ENCODE measurements around the gene GSAP.

Gene GSAP

DNA sequence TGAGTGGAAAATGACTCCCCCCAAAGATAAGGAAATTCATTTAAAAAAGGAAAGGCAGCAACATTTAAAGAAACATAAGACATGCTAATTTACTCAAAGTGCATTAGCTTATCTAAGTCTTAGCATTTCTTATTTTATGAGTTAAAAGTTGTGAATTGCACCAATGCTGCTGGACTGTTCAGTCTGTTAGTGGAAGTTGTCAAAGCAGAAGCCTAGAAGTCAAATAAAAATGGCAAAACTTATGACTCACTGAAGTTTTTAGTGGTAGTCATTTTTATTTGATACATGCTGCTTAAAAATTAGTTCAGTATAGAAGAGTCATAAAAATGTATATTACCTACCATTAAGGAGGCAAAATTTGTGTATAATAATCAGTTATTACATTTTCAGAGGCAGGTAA lies 125.7 kb downstream of the GSAP start:
- TF ChIP-seq, protein P1, sequence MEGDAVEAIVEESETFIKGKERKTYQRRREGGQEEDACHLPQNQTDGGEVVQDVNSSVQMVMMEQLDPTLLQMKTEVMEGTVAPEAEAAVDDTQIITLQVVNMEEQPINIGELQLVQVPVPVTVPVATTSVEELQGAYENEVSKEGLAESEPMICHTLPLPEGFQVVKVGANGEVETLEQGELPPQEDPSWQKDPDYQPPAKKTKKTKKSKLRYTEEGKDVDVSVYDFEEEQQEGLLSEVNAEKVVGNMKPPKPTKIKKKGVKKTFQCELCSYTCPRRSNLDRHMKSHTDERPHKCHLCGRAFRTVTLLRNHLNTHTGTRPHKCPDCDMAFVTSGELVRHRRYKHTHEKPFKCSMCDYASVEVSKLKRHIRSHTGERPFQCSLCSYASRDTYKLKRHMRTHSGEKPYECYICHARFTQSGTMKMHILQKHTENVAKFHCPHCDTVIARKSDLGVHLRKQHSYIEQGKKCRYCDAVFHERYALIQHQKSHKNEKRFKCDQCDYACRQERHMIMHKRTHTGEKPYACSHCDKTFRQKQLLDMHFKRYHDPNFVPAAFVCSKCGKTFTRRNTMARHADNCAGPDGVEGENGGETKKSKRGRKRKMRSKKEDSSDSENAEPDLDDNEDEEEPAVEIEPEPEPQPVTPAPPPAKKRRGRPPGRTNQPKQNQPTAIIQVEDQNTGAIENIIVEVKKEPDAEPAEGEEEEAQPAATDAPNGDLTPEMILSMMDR (IDR thresholded peaks at IDR 0.05; ENCODE audit: borderline replicate concordance, insufficient read depth, low read depth, low read length) = no peak

DNA sequence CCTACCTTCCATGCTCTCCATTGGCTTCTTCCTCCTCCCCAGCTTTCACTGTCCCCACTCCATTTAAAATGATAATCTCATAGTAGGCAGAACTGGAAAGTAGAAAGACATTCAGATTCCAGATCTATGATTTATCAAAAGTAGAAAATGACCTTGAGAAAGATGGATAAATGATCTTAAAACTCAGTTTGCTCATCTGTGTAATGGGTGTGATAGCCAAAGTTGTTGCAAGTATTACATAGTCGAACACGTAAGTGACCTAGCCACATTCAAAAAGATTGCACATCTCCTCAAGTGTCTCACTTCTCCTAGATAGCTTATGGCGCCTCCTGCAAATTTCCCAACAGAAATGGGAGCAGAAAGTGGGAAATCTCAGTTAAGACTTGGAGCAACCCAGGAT lies 126.8 kb downstream of the GSAP start:
- TF ChIP-seq, protein P1 (IDR thresholded peaks at IDR 0.05; ENCODE audit: borderline replicate concordance, insufficient read depth, low read depth, low read length) = no peak

More for the DNA sequence above, 125.7 kb downstream of the GSAP start:
- H3K4me3 ChIP-seq (ENCODE audit: low read depth, low read length) = no peak overlapping the region

DNA sequence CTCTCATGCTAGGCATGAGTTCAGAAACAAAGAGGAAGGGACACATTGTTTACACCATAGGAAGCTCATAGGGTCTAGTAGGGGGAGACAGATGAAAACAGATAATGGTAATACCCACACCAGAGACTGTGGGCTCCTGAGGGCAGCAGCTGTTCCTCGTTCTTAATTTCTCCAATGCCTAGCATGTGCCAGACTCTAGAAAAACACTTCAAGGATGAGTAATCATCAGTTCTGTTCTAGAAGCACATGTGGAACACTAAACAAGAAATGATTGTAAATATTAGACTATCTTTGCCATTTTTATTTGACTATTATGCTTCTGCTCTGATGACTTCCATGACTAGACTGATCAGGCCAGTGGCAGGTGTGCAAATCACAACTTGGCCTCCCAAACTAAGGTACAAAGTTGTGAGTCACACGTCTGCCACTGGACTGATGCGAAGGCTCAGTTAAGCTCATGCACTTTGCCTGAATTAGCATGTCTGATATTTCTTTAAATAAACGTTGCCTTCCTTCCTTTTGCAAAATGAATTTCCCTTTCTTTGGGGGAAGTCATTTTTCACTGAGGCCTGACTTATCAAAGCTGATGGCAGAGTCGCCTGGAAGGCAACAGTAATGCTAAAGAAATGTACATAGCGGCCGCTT lies 127.4 kb downstream of the GSAP start:
- TF ChIP-seq, protein P1 (IDR thresholded peaks at IDR 0.05; ENCODE audit: borderline replicate concordance, insufficient read depth, low read depth, low read length) = no peak
- no peak overlapping the region for H3K4me3 ChIP-seq (ENCODE audit: low read depth, low read length)

More for the DNA sequence above, 126.8 kb downstream of the GSAP start:
- no peak overlapping the region for H3K4me3 ChIP-seq (ENCODE audit: low read depth, low read length)

DNA sequence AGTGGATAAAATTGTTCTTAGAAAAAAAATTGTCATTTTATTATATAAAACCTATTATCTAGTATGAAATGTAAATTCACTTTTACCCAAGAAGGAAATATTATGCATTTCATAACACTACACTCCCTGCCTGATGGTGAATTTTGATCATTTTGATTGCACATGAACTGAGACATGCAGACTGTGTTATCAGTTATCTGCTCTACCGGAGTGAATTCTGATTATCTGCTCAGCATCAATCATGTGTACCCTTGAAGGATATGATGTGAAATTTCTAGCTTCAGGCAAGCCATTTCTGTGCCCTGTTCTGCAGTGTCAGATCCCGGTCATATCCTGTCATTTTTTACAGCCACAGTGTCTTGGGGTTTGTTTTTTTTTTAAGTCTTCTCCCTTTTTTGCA lies 131.5 kb downstream of the GSAP start:
- TF ChIP-seq, protein P1 (IDR thresholded peaks at IDR 0.05; ENCODE audit: borderline replicate concordance, insufficient read depth, low read depth, low read length) = no peak
- no peak overlapping the region for H3K4me3 ChIP-seq (ENCODE audit: low read depth, low read length)

DNA sequence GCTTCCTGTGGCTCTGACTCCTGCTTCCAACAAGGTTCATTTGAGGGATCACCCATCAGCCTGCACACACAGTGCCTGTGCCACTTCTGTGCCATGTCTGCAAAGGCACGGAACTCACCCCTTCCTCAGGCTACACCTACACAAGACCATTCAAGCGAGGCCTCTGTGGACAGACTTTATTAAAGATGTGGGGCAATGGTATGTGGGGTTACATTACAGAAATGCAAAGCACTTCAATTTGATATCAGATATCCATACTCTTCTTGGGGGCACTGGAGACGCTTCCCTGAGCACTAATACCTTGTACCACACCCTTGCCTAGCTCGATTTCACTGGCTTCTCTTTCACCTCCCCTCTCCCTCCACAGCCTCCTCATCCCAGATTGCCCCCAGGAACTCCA lies 132.1 kb downstream of the GSAP start:
- TF ChIP-seq, protein P1 (IDR thresholded peaks at IDR 0.05; ENCODE audit: borderline replicate concordance, insufficient read depth, low read depth, low read length) = no peak
- H3K4me3 ChIP-seq (ENCODE audit: low read depth, low read length) = no peak overlapping the region

DNA sequence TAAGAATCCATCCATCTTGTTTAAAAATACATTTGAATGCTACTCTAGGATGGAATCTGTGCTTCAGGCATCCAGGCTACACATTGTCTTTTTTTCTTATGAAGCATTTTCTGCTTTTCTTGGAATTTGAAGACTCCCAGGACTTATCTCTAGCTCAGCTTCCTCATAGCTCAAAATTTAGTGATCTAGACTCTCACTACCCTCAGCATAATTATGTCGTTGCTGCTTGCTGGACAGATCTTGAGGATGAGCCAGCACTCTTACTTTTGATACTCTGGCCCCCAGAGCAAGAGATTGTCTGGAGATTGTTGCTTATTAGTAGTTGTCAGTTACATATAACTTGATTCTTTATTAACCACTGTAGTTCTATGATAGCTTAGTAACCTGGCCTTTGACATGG lies 133.3 kb downstream of the GSAP start:
- TF ChIP-seq, protein P1 (IDR thresholded peaks at IDR 0.05; ENCODE audit: borderline replicate concordance, insufficient read depth, low read depth, low read length) = no peak
- H3K4me3 ChIP-seq (ENCODE audit: low read depth, low read length) = no peak overlapping the region

DNA sequence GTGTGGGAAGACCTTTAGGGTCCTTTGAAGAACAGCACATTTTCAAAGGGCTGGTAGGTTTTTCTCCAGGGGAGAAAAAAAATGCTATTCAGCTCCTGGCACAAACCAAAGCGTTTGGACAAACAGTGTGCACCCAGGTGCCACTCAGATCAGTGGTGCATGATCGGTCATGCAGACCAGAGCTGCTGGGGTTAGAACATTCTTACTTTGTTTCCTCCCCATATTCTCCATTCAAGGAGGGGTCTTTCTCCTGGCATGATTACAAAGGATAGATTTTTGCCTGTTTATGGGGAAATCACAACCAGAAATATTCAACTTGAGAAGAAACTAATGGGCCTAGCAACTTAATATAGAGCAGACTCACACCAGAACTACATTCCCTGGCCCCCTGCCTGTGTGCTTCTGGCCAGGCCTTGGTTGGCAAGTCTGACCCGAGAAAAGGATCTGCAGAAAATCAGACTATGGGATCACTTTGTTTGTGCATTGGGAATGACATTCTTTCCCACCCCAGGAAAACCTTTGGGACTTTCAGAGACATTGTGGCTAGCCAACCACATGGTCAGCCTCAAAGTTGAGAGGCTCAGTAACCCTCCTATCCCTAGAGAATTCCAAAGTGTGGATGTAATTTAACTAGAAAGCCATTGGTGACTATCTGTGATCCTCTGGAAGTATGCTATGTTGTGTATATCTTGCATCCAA lies 134.2 kb downstream of the GSAP start:
- no peak overlapping the region for H3K4me3 ChIP-seq (ENCODE audit: low read depth, low read length)
- TF ChIP-seq, protein P1 (IDR thresholded peaks at IDR 0.05; ENCODE audit: borderline replicate concordance, insufficient read depth, low read depth, low read length) = no peak

Measured in GM12875 (cell line).